Neural crest cell (in vitro differentiated cells): Measurements from ENCODE around the gene EPB42. TPM values are rescaled to one million over a fixed set of nuclear protein-coding genes. Genes with fewer than 3 reads are reported as not detected.

ENCODE experiments used
- DNase-seq: peaks from one replicate; pipeline ENCODE4 v3.0.0; 2021; ENCODE audit warnings: low read depth, mixed read lengths, low spot score
- H3K27ac Mint-ChIP-seq: one replicate; pipeline ENCODE4 v1.8.0; 2021; ENCODE audit warnings: mild to moderate bottlenecking, mixed read lengths; ENCODE audit not compliant: unreplicated experiment
- H3K27me3 Mint-ChIP-seq: 2 replicates; pipeline ENCODE4 v1.8.0; 2021; ENCODE audit warnings: low read depth, mild to moderate bottlenecking, mixed read lengths
- H3K36me3 Mint-ChIP-seq: 2 replicates; pipeline ENCODE4 v1.8.0; 2021; ENCODE audit warnings: low read depth, mild to moderate bottlenecking, mixed read lengths
- H3K4me1 Mint-ChIP-seq: 2 replicates; pipeline ENCODE4 v1.8.0; 2021; ENCODE audit warnings: mixed read lengths
- H3K4me3 Mint-ChIP-seq: one replicate; pipeline ENCODE4 v1.8.0; 2021; ENCODE audit warnings: mild to moderate bottlenecking, mixed read lengths
- H3K9me3 Mint-ChIP-seq: 2 replicates; pipeline ENCODE4 v1.8.0; 2021; ENCODE audit warnings: mixed read lengths
- total RNA-seq: library from RNA; stranded (reverse); gene quantifications from 2 replicates; pipeline ENCODE4 v1.2.1, GENCODE V29; 2021
- TF ChIP-seq, protein P1 (sequence below): fragments of 200-600 bp; sonication (generic); conservative IDR thresholded peaks from 2 replicates; pipeline ENCODE4 v1.5.0; 2021; ENCODE audit warnings: antibody characterized with exemption, mild to moderate bottlenecking

EPB42 gene
- total RNA-seq, 1 donor from 2014 or later = not detected

DNA sequence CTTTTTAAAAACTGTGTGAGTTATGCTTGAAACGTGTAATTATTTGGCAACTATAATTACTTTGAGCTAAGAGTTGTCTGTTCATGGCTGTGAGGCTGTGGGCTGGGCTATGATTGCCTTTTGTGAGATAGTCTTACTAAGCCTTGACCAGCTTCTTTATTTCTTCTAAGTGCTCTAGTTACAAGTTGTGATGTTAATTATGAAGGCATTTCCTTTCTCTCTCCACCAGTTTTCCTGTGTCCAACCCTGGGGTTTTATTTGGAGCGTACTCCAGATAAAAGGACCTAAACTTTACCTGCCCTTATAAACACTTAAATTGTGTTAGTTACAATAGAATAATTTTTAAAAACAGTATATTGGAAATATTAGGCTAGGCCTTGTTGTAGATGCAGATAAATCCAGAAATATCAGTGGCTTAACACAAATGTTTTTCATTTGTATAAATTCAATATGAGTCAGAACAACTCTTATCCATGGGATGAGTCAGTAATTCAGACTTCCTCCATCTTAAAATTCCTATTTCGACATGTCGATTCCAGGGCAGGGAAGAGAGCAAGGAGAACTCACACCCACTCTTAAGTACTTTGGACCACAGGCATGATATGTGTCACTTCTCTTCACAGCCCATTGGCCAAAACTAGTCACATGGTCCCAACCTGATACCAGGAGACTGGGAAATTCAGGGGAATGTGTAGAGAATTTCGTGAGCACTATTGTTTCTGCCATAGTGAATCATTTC, 70.5 kb downstream of the EPB42 start:
- Mint-ChIP-seq H3K9me3 (no peaks in the 10 kb centered on the region), H3K4me1 (no peaks in the 10 kb centered on the region), H3K27me3 (no peaks in the 10 kb centered on the region), H3K36me3 (peaks cover 2% of the 10 kb centered on the region), H3K4me3 (no peak overlapping the region), H3K27ac (no peak overlapping the region)
- TF ChIP-seq, protein P1, sequence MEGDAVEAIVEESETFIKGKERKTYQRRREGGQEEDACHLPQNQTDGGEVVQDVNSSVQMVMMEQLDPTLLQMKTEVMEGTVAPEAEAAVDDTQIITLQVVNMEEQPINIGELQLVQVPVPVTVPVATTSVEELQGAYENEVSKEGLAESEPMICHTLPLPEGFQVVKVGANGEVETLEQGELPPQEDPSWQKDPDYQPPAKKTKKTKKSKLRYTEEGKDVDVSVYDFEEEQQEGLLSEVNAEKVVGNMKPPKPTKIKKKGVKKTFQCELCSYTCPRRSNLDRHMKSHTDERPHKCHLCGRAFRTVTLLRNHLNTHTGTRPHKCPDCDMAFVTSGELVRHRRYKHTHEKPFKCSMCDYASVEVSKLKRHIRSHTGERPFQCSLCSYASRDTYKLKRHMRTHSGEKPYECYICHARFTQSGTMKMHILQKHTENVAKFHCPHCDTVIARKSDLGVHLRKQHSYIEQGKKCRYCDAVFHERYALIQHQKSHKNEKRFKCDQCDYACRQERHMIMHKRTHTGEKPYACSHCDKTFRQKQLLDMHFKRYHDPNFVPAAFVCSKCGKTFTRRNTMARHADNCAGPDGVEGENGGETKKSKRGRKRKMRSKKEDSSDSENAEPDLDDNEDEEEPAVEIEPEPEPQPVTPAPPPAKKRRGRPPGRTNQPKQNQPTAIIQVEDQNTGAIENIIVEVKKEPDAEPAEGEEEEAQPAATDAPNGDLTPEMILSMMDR = no peak
- no peak for DNase-seq

Other genes starting within 250 kb of the EPB42 start
- 23.9 and 29.3 TPM in 2 replicates for gene UBR1, start 115.0 kb downstream of the EPB42 start, total RNA-seq
- gene TMEM62, start 87.4 kb downstream of the EPB42 start, total RNA-seq = 15.3 and 15.8 TPM in 2 replicates
- gene CCNDBP1, start 35.6 kb downstream of the EPB42 start, total RNA-seq = 29.5 and 31.4 TPM in 2 replicates
- gene TGM5, start 45.9 kb upstream of the EPB42 start, total RNA-seq = not detected in 2 replicates
- not detected in 2 replicates for gene TGM7, start 81.2 kb upstream of the EPB42 start, total RNA-seq
- gene LCMT2, start 109.6 kb upstream of the EPB42 start, total RNA-seq = 18.8 and 18.9 TPM in 2 replicates
- 59.6 and 62.6 TPM in 2 replicates for gene ZSCAN29, start 150.0 kb upstream of the EPB42 start, total RNA-seq
- 35.6 and 38.2 TPM in 2 replicates for gene TUBGCP4, start 150.1 kb upstream of the EPB42 start, total RNA-seq